DOHH2 (cell line): ENCODE results near the gene ZNF865.

ENCODE experiments used
- CTCF ChIP-seq: fragments of 200-600 bp; sonication (generic); IDR thresholded peaks from one replicate; pipeline ENCODE4 v1.5.1; 2014; ENCODE audit warnings: antibody characterized with exemption, mild to moderate bottlenecking, low read depth, low read length; ENCODE audit not compliant: poor library complexity, severe bottlenecking
- EZH2phosphoT487 ChIP-seq: fragments of 200-600 bp; sonication (generic); IDR thresholded peaks from 2 replicates; pipeline ENCODE4 v1.6.1; 2017; ENCODE audit warnings: borderline replicate concordance, mild to moderate bottlenecking, antibody characterized with exemption, low read length, moderate library complexity, mixed read lengths

GRCh38 chr19:55656988-55657747 is 51.7 kb downstream of the ZNF865 start:
- TF ChIP-seq CTCF (no peak), EZH2phosphoT487 (no peak)
